Osteocyte (in vitro differentiated cells): ENCODE results near the gene WDR70. TPM values are rescaled to one million over a fixed set of nuclear protein-coding genes. Genes with fewer than 3 reads are reported as not detected.
A peak's percentile ranks its signal among the peaks of the same experiment; 100 is the strongest.

Experiments
- DNase-seq: peaks from one replicate; pipeline ENCODE4 v3.0.0; 2021; ENCODE audit warnings: mixed read lengths; ENCODE audit not compliant: unreplicated experiment; ENCODE audit errors: extremely low spot score
- H3K27ac Mint-ChIP-seq: one replicate; pipeline ENCODE4 v1.8.0; 2021; ENCODE audit warnings: mild to moderate bottlenecking, mixed read lengths; ENCODE audit not compliant: unreplicated experiment
- H3K27me3 Mint-ChIP-seq: one replicate; pipeline ENCODE4 v1.8.0; 2021; ENCODE audit warnings: mixed read lengths; ENCODE audit not compliant: unreplicated experiment
- H3K36me3 Mint-ChIP-seq: one replicate; pipeline ENCODE4 v1.8.0; 2021; ENCODE audit warnings: mixed read lengths; ENCODE audit not compliant: unreplicated experiment
- H3K4me1 Mint-ChIP-seq: one replicate; pipeline ENCODE4 v1.8.0; 2021; ENCODE audit warnings: mixed read lengths; ENCODE audit not compliant: unreplicated experiment
- H3K4me3 Mint-ChIP-seq: one replicate; pipeline ENCODE4 v1.8.0; 2021; ENCODE audit warnings: mild to moderate bottlenecking, moderate library complexity, mixed read lengths; ENCODE audit not compliant: unreplicated experiment
- H3K9me3 Mint-ChIP-seq: one replicate; pipeline ENCODE4 v1.8.0; 2021; ENCODE audit warnings: mixed read lengths; ENCODE audit not compliant: unreplicated experiment
- total RNA-seq: library from RNA; stranded (reverse); gene quantifications from 2 replicates; pipeline ENCODE4 v1.2.1, GENCODE V29; 2021
- TF ChIP-seq, protein P1 (sequence below): fragments of 200-600 bp; sonication (generic); IDR thresholded peaks from 2 replicates; pipeline ENCODE4 v1.5.0; 2021; ENCODE audit warnings: antibody characterized with exemption, mild to moderate bottlenecking, moderate library complexity

The WDR70 gene
- total RNA-seq, 1 donor from 2014 or later, result 35.4 TPM

DNA sequence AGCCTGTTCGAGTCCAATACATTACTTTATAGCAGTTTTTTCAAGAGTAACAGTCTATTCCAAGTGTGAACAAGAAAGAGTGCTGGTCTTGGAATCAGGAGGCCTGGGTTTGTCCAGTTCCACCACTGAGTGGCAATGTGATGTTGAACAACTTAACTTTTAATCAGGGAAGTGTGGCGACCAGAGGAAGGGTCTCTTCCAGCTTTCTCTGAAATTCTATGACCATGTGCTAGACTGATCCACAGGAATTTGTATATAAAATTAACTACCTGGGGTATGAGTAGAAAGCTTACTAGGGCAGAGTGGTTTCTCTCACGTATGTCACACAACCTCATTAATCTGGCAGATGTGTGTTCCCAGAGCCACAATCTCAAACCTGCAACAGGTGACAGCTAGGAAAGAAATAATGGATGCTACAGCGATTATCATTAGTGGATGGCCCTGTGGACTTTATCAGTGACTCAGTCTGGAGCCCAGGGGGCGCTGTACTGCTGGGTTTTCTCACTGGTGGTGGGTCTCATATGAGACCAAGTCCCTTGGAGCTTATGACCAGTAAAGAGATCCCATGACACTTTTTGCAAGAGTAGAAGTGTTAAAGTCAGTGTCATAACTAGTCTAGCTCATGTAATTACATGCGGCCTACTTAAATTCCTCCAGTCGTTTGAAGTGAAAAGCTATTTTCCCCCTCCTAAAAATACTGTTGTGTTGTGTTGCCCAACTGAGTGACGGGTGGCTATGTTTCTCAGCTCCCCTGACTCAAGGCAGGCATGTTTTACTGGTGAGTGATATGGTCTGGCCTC is 344.2 kb downstream of the WDR70 start:
- TF ChIP-seq, protein P1, sequence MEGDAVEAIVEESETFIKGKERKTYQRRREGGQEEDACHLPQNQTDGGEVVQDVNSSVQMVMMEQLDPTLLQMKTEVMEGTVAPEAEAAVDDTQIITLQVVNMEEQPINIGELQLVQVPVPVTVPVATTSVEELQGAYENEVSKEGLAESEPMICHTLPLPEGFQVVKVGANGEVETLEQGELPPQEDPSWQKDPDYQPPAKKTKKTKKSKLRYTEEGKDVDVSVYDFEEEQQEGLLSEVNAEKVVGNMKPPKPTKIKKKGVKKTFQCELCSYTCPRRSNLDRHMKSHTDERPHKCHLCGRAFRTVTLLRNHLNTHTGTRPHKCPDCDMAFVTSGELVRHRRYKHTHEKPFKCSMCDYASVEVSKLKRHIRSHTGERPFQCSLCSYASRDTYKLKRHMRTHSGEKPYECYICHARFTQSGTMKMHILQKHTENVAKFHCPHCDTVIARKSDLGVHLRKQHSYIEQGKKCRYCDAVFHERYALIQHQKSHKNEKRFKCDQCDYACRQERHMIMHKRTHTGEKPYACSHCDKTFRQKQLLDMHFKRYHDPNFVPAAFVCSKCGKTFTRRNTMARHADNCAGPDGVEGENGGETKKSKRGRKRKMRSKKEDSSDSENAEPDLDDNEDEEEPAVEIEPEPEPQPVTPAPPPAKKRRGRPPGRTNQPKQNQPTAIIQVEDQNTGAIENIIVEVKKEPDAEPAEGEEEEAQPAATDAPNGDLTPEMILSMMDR, result peak; percentile 45
- H3K27me3 Mint-ChIP-seq, result no peaks in the 10 kb centered on the region
- H3K9me3 Mint-ChIP-seq, result no peaks in the 10 kb centered on the region
- H3K4me1 Mint-ChIP-seq, result peaks cover 16% of the 10 kb centered on the region
- H3K27ac Mint-ChIP-seq, result no peak overlapping the region
- DNase-seq, result no peak
- peaks cover 27% of the 10 kb centered on the region for H3K36me3 Mint-ChIP-seq
- no peak overlapping the region for H3K4me3 Mint-ChIP-seq

DNA sequence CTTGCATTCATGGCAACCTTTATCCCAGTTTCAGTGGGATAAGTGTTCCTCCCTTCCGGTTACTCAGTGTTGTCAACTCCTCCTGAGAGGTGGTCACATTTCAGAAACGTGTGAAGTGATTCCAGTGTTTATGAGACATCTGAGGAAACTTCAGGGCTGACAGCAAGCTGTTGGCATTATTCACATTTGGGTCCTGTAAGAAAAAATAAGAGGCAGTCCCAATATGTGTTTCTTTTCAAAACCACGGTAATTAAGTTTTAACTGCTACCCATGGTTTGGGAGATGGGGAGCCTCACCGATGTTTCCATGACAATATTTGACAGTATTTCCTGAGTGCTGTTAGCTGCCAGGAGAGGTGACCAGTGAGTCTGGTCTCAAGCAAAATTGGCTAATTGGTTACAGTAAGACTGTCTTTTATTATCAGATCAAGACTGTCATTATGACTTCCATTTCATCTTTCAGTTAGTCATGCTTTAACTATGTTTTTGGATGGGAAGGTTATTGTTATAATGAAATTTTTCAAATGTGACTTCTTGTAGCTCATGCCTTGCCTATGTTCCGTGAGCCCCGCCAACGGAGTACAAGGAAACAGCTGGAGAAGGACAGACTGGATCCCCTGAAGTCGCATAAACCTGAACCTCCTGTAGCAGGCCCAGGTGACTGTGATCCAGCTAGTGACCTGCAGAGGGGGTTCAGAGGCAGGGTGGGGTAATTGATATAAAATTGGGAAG is 345.4 kb downstream of the WDR70 start:
- H3K36me3 Mint-ChIP-seq, result peaks cover 38% of the 10 kb centered on the region
- H3K4me3 Mint-ChIP-seq, result no peak overlapping the region

DNA sequence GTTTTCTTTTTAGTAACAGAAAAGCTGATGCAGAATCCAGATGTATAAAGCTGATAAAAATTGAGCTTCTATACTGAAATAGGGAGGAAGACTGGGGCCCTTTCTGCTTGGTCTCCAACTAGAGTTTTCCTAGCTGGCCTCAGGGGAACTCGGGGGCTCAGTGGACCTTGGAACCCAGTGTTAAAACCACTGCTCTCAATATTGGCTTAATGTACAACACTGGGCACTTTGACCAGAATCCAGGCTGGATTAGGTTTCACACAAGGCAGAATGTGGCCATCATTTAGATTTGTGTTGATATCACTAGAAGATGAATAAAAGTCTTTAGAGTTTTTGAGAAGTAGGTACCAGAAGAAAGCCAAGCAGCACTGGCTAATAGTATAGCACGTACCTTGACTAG is 346.1 kb downstream of the WDR70 start:
- H3K27me3 Mint-ChIP-seq, result no peaks in the 10 kb centered on the region
- H3K36me3 Mint-ChIP-seq, result peaks cover 41% of the 10 kb centered on the region
- no peak overlapping the region for H3K27ac Mint-ChIP-seq
- TF ChIP-seq, protein P1, result no peak
- DNase-seq, result no peak
- H3K4me1 Mint-ChIP-seq, result peaks cover 13% of the 10 kb centered on the region
- no peaks in the 10 kb centered on the region for H3K9me3 Mint-ChIP-seq
- no peak overlapping the region for H3K4me3 Mint-ChIP-seq

More for the DNA sequence above, 345.4 kb downstream of the WDR70 start:
- peaks cover 13% of the 10 kb centered on the region for H3K4me1 Mint-ChIP-seq
- no peaks in the 10 kb centered on the region for H3K27me3 Mint-ChIP-seq
- TF ChIP-seq, protein P1, result no peak
- no peak for DNase-seq
- no peak overlapping the region for H3K27ac Mint-ChIP-seq
- H3K9me3 Mint-ChIP-seq, result no peaks in the 10 kb centered on the region

DNA sequence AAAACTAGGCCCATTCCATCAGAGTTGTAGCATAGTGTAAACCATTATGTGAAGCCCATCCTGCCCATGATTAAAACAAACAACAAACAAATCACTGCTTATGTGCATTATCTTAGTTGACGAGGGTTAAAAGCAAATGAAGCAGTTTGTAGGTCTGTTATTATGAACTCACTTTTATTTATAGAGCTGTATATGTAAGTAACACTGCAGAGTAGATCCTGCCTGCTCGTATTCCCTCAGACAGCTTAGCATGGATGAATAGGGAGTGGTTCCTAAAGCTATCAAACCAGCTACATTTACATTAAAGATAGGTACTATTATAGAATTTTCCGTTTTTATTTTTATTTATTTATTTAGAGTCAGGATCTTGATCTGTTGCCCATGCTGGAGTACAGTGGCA is 348.1 kb downstream of the WDR70 start:
- Mint-ChIP-seq H3K4me1 (peaks cover 13% of the 10 kb centered on the region), H3K27me3 (no peaks in the 10 kb centered on the region), H3K36me3 (peaks cover 41% of the 10 kb centered on the region), H3K4me3 (no peak overlapping the region), H3K27ac (no peak overlapping the region), H3K9me3 (no peaks in the 10 kb centered on the region)
- no peak for DNase-seq
- TF ChIP-seq, protein P1, result no peak

DNA sequence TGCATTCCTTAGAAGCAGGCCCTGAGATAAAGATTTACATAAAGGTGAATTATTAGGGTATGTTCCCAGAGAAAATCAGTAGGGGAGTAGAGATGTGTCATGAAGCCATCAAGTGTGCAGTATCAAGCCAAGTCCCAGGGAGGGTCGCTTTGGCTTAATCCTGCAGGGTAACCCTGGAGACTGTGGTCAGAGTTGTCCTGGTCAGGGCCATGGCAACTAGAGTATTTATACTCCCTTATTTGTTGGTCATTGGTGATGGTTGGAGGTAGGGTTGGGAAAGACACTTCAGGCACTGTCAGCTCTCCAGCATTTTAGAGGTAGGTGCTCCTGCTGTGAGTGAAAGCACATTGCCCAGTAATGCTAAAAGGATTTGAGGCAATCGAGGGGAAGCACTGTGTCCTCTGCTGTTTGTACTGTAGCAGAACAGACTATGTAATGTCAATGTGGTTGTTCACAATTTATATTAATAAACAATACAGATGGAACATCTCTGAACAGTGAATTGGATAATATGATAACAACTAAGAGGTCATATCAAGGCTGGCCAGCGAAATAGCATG is 351.9 kb downstream of the WDR70 start:
- no peaks in the 10 kb centered on the region for H3K27me3 Mint-ChIP-seq
- no peaks in the 10 kb centered on the region for H3K9me3 Mint-ChIP-seq
- peaks cover 40% of the 10 kb centered on the region for H3K36me3 Mint-ChIP-seq
- H3K4me3 Mint-ChIP-seq, result no peak overlapping the region
- no peak overlapping the region for H3K27ac Mint-ChIP-seq
- TF ChIP-seq, protein P1, result no peak
- peaks cover 7% of the 10 kb centered on the region for H3K4me1 Mint-ChIP-seq
- no peak for DNase-seq
